Spleen (tissue), 11 donors: ENCODE measurements around the gene KCNH8. TPM values are rescaled to one million over a fixed set of nuclear protein-coding genes. Genes with fewer than 3 reads are reported as not detected.

Source experiments
- DNase-seq: peaks from one replicate; pipeline ENCODE4 v3.0.0-alpha.2; 2020
- H3K27ac ChIP-seq, 8 donors: fragments of 200-600 bp; sonication (generic) in 7 of 8; 1 replicate in 4 of 8; 2 replicates in 4 of 8; pipeline versions ENCODE4 v1.5.0 to v1.8.0; 2016 to 2021; ENCODE audit warnings: inconsistent platforms in 4 of 8, mild to moderate bottlenecking in 4 of 8, moderate library complexity in 1 of 8
- H3K27me3 ChIP-seq, 7 donors: fragments of 200-600 bp; sonication (generic) in 6 of 7; replicated peaks in 1 of 7; 1 replicate in 4 of 7; 2 replicates in 3 of 7; pipeline versions ENCODE4 v1.5.0 to v1.8.0; 2016 to 2021; ENCODE audit warnings: inconsistent platforms in 3 of 7, mild to moderate bottlenecking in 1 of 7
- H3K36me3 ChIP-seq, 6 donors: fragments of 200-600 bp; sonication (generic) in 5 of 6; 1 replicate in 4 of 6; 2 replicates in 2 of 6; pipeline versions ENCODE4 v1.5.0 to v1.8.0; 2016 to 2021; ENCODE audit warnings: inconsistent platforms in 2 of 6
- H3K4me1 ChIP-seq, 6 donors: fragments of 200-600 bp; sonication (generic) in 5 of 6; 1 replicate in 3 of 6; 2 replicates in 3 of 6; pipeline versions ENCODE4 v1.5.0 to v1.8.0; 2016 to 2021; ENCODE audit warnings: inconsistent platforms in 3 of 6
- H3K4me3 ChIP-seq, 8 donors: fragments of 200-600 bp; sonication (generic) in 7 of 8; 1 replicate in 4 of 8; 2 replicates in 4 of 8; pipeline versions ENCODE4 v1.5.0 to v1.8.0; 2016 to 2021; ENCODE audit warnings: inconsistent platforms in 4 of 8, mild to moderate bottlenecking in 4 of 8, moderate library complexity in 2 of 8
- H3K9me3 ChIP-seq, 8 donors: fragments of 200-600 bp; sonication (generic) in 7 of 8; 1 replicate in 4 of 8; 2 replicates in 4 of 8; pipeline versions ENCODE4 v1.5.0 to v1.8.0; 2016 to 2021; ENCODE audit warnings: inconsistent platforms in 4 of 8
- CTCF ChIP-seq, 11 experiments: fragments of 200-600 bp in 7 of 11; fragments of 450-650 bp in 4 of 11; sonication (generic) in 4 of 11; IDR thresholded peaks in 8 of 11; conservative IDR thresholded peaks in 3 of 11; 1 replicate in 7 of 11; 2 replicates in 4 of 11; pipeline versions ENCODE4 v1.4.0 to v1.8.0; 2016 to 2021; ENCODE audit warnings: antibody characterized with exemption in 11 of 11, inconsistent platforms in 4 of 11, mild to moderate bottlenecking in 1 of 11
- POLR2A ChIP-seq, 3 donors: fragments of 450-650 bp; IDR thresholded peaks; one replicate each; pipeline ENCODE4 v1.5.1; 2017; ENCODE audit warnings: antibody characterized with exemption in 3 of 3, mild to moderate bottlenecking in 1 of 3
- POLR2AphosphoS5 ChIP-seq, 3 donors: sonication (generic); formaldehyde crosslinking; IDR thresholded peaks; one replicate each; pipeline ENCODE4 v1.5.1; 2017; ENCODE audit warnings: antibody characterized with exemption in 3 of 3
- WGBS, 5 donors: extraction: QIAGEN DNeasy Blood & Tissue Kit in 3 of 5; methylation state at CpG; one replicate each; pipeline versions ENCODE4 v1.1.5 to v1.1.7; 2013 to 2018; 5-methylcytosine and 5-hydroxymethylcytosine counted together
- intact Hi-C: fragments of 100-400 bp; cut with DNase I; formaldehyde crosslinking; loops from one replicate; pipeline ENCODE4 v1.15.0; 2023; ENCODE audit warnings: low total_unique reads
- polyA plus RNA-seq, 3 donors: library from polyadenylated mRNA; stranded (reverse); fragments of 200-250 nt; gene quantifications; one replicate each; pipeline ENCODE4 v1.2.1, GENCODE V29; 2013
- total RNA-seq, 7 donors: library from RNA; depleted of rRNA in 3 of 7; stranded (reverse); fragments of >200 nt in 3 of 7; fragmentation: NEBNext Ultra II Directional in 4 of 7; extraction: Animal tissue kit (Norgen Biotek cat#: 25700) in 4 of 7; gene quantifications; one replicate each; pipeline versions ENCODE4 v1.1.0 to v1.2.1, GENCODE V29; 2016 to 2021
- donor health status: healthy with polysubstance abuse.
- donor health status: DM: no; HTN: no; CAD: no; lungs with moderate emphysema.
- donor health status: DM: no; HTN: no; CAD: no.
- donor health status: Bipolar disorder and iron deficiency.
- donor health status: healthy.
- donor health status: DM: no; HTN: no; CAD: no.
- donor health status: DM: yes; HTN: yes; CAD: no.

Gene KCNH8
- total and polyA plus RNA-seq, 10 donors, result 0.70 to 3.1 (median 2.2) TPM

GRCh38 chr3:19105826-19106225 is 42.5 kb upstream of the KCNH8 start:
- DNase-seq, result no peak
- no peak overlapping the region for H3K27ac ChIP-seq
- TF ChIP-seq POLR2AphosphoS5 (IDR thresholded peaks at IDR 0.05) (no peak), CTCF (IDR thresholded peaks at IDR 0.05 in 8 of 11, conservative IDR thresholded peaks at IDR 0.05 in 3 of 11) (no peak), POLR2A (IDR thresholded peaks at IDR 0.05) (no peak)
- no peaks in the 10 kb centered on the region for H3K4me1 ChIP-seq
- H3K36me3 ChIP-seq, result no peaks in the 10 kb centered on the region
- H3K4me3 ChIP-seq, result no peak overlapping the region
- WGBS, 5 donors, result 63 to 80% (median 68%) methylated on average over 4 of the region's 4 CpGs
- no peaks in the 10 kb centered on the region for H3K27me3 ChIP-seq
- intact Hi-C loops, result no loop called here
- H3K9me3 ChIP-seq, result peaks cover 0 to 18% (median 0%) of the 10 kb centered on the region in 8 donors

- TF ChIP-seq CTCF (IDR thresholded peaks at IDR 0.05 in 8 of 11, conservative IDR thresholded peaks at IDR 0.05 in 3 of 11), result no peak
- TF ChIP-seq POLR2A (IDR thresholded peaks at IDR 0.05), result no peak
- TF ChIP-seq POLR2AphosphoS5 (IDR thresholded peaks at IDR 0.05), result no peak
Measured at GRCh38 chr3:19106307-19106706, 42.0 kb upstream of the KCNH8 start.

GRCh38 chr3:19107719-19108118 is 40.6 kb upstream of the KCNH8 start:
- no peak for TF ChIP-seq POLR2AphosphoS5 (IDR thresholded peaks at IDR 0.05)
- no peak for TF ChIP-seq POLR2A (IDR thresholded peaks at IDR 0.05)
- TF ChIP-seq CTCF (IDR thresholded peaks at IDR 0.05 in 8 of 11, conservative IDR thresholded peaks at IDR 0.05 in 3 of 11), result no peak
- intact Hi-C loops, result no loop called here
- 72 to 86% (median 75%) methylated on average over 3 of the region's 3 CpGs for WGBS, 5 donors
- H3K4me1 ChIP-seq, result no peaks in the 10 kb centered on the region
- no peak overlapping the region for H3K27ac ChIP-seq
- no peaks in the 10 kb centered on the region for H3K27me3 ChIP-seq
- no peak overlapping the region for H3K4me3 ChIP-seq
- DNase-seq, result peak; percentile 60
- peaks cover 0 to 18% (median 0%) of the 10 kb centered on the region in 8 donors for H3K9me3 ChIP-seq
- no peaks in the 10 kb centered on the region for H3K36me3 ChIP-seq

More at GRCh38 chr3:19106307-19106706, 42.0 kb upstream of the KCNH8 start:
- peaks cover 0 to 18% (median 0%) of the 10 kb centered on the region in 8 donors for H3K9me3 ChIP-seq
- 91 to 100% (median 95%) methylated on average over 1 of the region's 1 CpG for WGBS, 5 donors
- no peaks in the 10 kb centered on the region for H3K27me3 ChIP-seq
- DNase-seq, result peak; percentile 61
- H3K4me1 ChIP-seq, result no peaks in the 10 kb centered on the region
- no peaks in the 10 kb centered on the region for H3K36me3 ChIP-seq
- no peak overlapping the region for H3K4me3 ChIP-seq
- intact Hi-C loops, result no loop called here
- no peak overlapping the region for H3K27ac ChIP-seq

- H3K27me3 ChIP-seq, result no peaks in the 10 kb centered on the region
- H3K4me1 ChIP-seq, result no peaks in the 10 kb centered on the region
- no peak for TF ChIP-seq CTCF (IDR thresholded peaks at IDR 0.05 in 8 of 11, conservative IDR thresholded peaks at IDR 0.05 in 3 of 11)
- no peak for TF ChIP-seq POLR2A (IDR thresholded peaks at IDR 0.05)
- TF ChIP-seq POLR2AphosphoS5 (IDR thresholded peaks at IDR 0.05), result no peak
- intact Hi-C loops, result no loop called here
- WGBS, 5 donors, result 88 to 100% (median 94%) methylated on average over 1 of the region's 1 CpG
- H3K27ac ChIP-seq, result no peak overlapping the region
- no peak for DNase-seq
- H3K9me3 ChIP-seq, result peaks cover 0 to 18% (median 0%) of the 10 kb centered on the region in 8 donors
- H3K36me3 ChIP-seq, result no peaks in the 10 kb centered on the region
- no peak overlapping the region for H3K4me3 ChIP-seq
Measured at GRCh38 chr3:19110335-19110895, 37.9 kb upstream of the KCNH8 start.
